Central memory CD8-positive, alpha-beta T cell (primary cell): ENCODE data around the gene ZBTB47.

Experiments used
- ATAC-seq: fragments of 150-1000 bp; cut with Tn5 transposase; replicated peaks from 2 replicates; pipeline ENCODE4 v1.10.0; 2022; ENCODE audit warnings: mild to moderate bottlenecking, moderate FRiP score, moderate number of reproducible peaks; ENCODE audit not compliant: poor library complexity, severe bottlenecking; ENCODE audit errors: extremely low read depth
- DNase-seq, 2 donors: peaks; one replicate each; pipeline ENCODE4 v3.0.0; 2021; ENCODE audit warnings: low spot score in 2 of 2
- H3K27ac Mint-ChIP-seq: one replicate; pipeline ENCODE4 v1.8.0; 2022; ENCODE audit warnings: low read depth, mild to moderate bottlenecking, moderate library complexity, mixed read lengths
- H3K27me3 Mint-ChIP-seq: one replicate; pipeline ENCODE4 v1.8.0; 2022; ENCODE audit warnings: mixed read lengths
- H3K36me3 Mint-ChIP-seq: one replicate; pipeline ENCODE4 v1.8.0; 2022; ENCODE audit warnings: mild to moderate bottlenecking, moderate library complexity, mixed read lengths; ENCODE audit not compliant: insufficient read depth
- H3K4me1 Mint-ChIP-seq: one replicate; pipeline ENCODE4 v1.8.0; 2022; ENCODE audit warnings: mixed read lengths
- H3K4me3 Mint-ChIP-seq: one replicate; pipeline ENCODE4 v1.8.0; 2022; ENCODE audit warnings: mild to moderate bottlenecking, moderate library complexity, mixed read lengths
- H3K9me3 Mint-ChIP-seq: one replicate; pipeline ENCODE4 v1.8.0; 2022; ENCODE audit warnings: mixed read lengths

ZBTB47 gene

DNA sequence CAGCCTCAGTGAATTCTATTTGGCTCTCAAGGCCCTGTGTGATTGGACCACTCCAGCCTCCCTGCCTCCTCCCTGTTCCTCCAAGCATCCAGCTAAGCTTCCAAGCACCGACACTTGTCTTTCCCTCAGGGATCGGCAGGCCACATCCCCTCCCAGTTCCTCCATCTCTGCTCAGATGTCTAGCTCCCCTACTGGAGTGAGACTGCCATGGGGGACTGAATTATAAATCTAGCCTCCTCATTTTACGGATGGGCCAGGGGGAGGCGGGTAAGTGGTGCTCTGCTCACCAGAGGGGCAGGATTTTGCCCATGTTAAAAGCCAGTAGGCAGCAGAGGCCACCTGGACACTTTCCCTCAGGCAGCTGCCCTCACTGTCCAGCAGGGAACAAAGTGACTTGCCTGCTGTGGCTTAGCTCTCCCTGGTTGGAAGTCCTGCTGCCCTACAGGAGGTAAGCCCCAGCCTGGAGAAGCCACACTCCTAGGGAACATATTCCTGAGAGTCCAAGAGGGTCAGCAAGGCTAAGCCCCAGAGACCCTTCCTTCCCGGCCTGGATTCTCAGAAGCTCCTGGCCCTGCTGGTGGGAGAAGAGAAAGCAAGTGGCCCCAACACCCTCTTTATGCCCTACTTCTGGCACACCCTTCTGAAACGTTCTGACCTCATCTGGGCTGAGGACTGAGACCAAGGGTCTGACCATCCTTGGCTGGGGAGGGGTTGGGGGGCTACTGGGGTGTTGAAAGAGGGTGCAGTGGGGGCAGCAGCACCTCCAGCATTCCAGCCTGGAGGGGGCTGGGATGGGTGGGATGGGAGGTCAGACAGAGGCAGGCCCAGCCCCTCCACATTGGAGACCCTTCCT lies 58.2 kb downstream of the ZBTB47 start:
- ATAC-seq (no peak), DNase-seq (no peak)
- Mint-ChIP-seq H3K4me3 (no peak overlapping the region), H3K9me3 (no peaks in the 10 kb centered on the region), H3K27me3 (peaks cover 39% of the 10 kb centered on the region), H3K36me3 (no peaks in the 10 kb centered on the region), H3K27ac (no peak overlapping the region), H3K4me1 (no peaks in the 10 kb centered on the region)

DNA sequence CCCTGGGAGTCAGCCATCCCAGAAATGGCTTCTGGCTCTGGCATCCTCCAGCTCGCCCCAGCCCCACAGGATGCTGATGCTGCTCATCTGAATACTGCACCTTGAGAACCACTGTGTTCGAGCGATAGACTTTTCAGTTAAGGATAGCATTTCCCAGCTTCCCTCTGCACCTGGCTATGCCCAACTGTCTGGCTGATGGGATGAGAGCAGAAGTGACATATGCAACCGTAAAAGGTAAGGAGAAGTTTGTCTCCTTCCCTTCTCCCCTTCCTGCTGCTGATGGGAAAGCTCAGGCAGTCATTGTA lies 58.8 kb downstream of the ZBTB47 start:
- Mint-ChIP-seq H3K36me3 (no peaks in the 10 kb centered on the region), H3K9me3 (no peaks in the 10 kb centered on the region), H3K27ac (no peak overlapping the region), H3K4me1 (no peaks in the 10 kb centered on the region), H3K27me3 (peaks cover 35% of the 10 kb centered on the region), H3K4me3 (no peak overlapping the region)
- no peak for DNase-seq
- no peak for ATAC-seq

DNA sequence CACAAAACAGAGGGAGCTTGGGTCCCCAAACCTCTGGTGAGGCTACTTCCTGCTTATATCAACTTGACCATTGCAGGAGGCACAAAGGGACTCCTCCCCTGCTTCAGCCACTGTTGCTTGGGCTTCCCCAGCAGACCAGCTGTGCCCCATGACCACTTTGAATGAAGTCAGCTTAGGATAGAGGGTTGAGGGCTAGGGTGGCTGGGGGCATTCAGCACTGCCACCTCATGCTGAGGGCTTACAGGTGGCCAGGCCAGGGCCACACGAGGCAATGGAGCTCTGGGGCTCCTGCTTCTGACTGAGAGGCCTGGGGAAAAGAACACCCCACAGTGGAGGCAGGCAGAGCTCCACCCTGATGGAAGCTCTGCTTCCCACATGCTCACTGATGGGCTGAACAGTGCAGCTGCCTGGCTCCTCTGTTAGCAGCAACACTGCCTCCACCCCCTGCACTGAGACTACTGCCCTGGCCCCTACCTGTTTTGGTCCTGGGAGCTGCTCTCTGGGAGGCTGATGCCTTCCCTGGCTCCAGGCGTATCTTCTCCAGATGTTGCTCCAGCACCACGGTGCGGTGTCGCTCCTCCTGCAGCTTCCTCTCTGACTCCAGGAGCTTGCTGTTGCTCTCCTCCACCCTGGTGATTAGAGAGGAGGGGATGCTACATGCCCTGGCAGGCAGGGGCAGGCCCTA lies 59.3 kb downstream of the ZBTB47 start:
- H3K27ac Mint-ChIP-seq, result no peak overlapping the region
- H3K4me1 Mint-ChIP-seq, result no peaks in the 10 kb centered on the region
- H3K4me3 Mint-ChIP-seq, result no peak overlapping the region
- H3K27me3 Mint-ChIP-seq, result peaks cover 30% of the 10 kb centered on the region
- no peak for DNase-seq
- H3K36me3 Mint-ChIP-seq, result no peaks in the 10 kb centered on the region
- ATAC-seq, result no peak
- no peaks in the 10 kb centered on the region for H3K9me3 Mint-ChIP-seq

DNA sequence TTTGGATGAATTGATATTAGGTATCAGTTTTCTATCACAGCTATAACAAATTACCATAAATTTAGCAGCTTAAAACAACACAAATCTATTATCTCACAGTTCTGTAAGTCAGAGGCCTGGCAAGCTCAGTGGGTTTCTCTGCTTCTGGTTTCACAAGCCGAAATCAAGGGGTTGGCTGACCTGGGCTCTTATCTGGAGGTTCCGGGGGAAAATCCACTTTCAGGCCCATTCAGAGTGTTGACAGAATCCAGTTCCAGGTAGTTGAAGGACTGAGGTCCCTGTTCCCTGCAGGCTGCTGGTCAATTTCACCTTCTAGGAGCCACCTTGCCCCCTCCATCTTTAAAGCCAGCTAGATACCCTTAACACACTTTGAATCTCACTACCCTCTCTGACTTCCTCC lies 60.2 kb downstream of the ZBTB47 start:
- Mint-ChIP-seq H3K27ac (no peak overlapping the region), H3K9me3 (no peaks in the 10 kb centered on the region), H3K27me3 (peaks cover 27% of the 10 kb centered on the region), H3K4me3 (no peak overlapping the region), H3K4me1 (no peaks in the 10 kb centered on the region), H3K36me3 (no peaks in the 10 kb centered on the region)
- ATAC-seq (no peak), DNase-seq (no peak)

DNA sequence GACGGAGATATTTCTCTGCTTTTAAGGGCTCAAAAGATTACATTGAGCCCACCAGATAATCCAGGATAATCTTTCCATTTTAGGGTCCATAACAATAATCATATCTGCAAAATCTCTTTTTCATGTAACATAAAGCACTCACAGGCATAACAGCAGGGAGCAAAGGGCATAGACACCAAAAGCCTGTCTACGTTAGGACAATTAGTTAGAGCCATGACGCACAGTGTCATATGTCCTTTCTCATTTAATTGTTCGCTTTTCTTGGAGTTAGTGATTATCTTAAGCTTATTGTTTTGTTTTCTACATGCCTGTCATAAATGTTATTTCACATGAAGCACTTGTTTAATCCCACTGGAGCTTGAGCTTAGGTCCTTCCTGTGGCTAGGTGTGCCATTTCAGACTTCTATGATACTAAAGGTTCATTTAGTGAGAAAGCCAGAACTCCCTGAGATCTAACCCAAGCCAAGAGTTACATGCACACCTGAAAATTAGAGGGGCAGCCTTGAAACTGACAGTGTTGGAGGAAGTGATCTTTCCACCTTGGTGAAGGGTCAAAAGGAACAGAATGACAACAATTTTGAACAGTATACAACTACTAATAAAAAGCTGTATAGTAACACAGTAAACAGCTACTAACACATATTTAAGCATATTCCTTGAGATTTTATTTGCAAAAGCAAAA lies 60.8 kb downstream of the ZBTB47 start:
- Mint-ChIP-seq H3K4me3 (no peak overlapping the region), H3K36me3 (no peaks in the 10 kb centered on the region)

More for the DNA sequence above, 60.8 kb downstream of the ZBTB47 start:
- H3K27me3 Mint-ChIP-seq, result peaks cover 26% of the 10 kb centered on the region
- ATAC-seq (no peak), DNase-seq (no peak)
- H3K4me1 Mint-ChIP-seq, result no peaks in the 10 kb centered on the region
- no peak overlapping the region for H3K27ac Mint-ChIP-seq
- H3K9me3 Mint-ChIP-seq, result no peaks in the 10 kb centered on the region
